NCI-H510A (cell line): ENCODE results near the gene DDX24.
A peak's percentile ranks its signal among the peaks of the same experiment; 100 is the strongest.

Source experiments
- DNase-seq: peaks from one replicate; lab custom pipeline; 2025; lab: John Stamatoyannopoulos, UW

The DDX24 gene

DNA sequence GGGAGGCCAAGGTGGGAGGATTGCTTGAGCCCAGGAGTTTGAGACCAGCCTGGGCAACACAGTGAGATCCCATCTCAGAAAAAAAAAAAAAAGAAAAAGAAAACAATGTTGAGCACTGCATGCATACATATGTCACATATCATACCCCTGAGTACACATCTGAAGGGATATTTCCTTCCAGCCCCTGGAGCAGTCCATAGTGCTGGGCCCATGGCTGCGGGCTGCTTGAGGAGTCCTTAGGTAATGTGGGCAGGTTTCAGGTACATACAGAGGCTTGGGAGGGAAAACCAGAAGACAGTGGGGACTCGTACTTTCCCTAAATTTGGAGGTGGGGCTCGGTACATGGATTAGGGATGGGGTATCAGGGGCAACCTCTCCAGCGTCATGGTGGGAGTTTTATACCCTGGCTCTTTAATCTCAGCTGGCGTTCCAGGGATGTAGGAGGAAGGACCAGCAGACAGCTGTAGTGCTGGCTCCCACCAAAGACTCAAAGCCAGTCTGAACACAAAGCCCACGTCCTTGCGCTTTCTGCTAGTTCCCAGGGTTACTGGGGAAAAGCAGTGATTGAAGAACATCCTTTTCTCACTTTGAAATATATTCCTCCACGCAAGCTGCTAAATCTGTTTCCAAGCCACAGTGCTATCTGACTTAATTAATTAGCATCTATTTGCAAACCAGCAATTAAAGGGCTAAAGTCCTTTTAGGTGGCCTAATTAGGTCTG is 49.7 kb downstream of the DDX24 start:
- no peak for DNase-seq

DNA sequence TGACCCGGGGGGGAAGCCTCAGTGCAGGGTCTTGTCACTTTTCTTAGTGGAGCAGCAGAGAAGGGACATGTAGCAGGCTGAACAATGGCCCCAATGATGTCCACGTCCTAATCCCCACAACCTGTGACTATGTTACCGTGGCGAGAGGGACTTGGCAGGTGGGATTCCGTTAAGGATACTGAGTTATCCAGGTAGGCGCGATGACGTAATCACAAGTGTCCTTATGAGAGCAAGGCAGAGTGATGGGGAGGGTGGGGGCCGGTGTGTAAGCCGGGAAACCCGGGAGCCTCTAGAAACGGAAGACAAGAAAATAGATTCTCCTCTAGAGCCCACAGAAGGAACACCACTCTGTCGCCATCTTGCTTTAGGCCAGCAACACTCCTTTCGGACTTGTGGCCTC is 50.4 kb downstream of the DDX24 start:
- DNase-seq, result no peak

DNA sequence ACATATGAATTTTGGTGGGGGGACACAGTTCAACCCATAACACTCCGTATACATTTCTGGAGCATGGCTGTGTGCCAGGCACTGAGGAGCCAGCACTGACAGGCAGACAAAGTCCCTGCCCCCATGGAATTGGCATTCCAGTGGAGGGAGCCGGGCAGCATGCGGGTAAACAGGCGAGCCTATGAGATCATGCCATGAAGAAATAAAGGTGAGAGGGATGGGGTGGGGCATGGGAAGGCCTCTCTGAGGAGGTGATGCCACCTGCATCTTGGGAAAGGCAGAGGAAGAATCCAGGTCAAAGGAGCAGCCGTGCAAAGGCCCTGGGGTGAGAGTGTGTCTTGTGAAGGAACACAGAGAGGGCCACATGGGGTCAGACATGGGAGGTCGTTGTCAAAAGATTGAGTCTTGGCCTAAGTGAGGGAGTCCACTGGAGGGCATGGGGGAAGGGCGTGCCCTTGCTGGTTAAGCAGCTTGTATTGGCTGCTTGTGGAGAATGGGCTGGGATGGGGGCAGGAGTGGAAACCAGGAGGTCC is 51.3 kb downstream of the DDX24 start:
- no peak for DNase-seq

DNA sequence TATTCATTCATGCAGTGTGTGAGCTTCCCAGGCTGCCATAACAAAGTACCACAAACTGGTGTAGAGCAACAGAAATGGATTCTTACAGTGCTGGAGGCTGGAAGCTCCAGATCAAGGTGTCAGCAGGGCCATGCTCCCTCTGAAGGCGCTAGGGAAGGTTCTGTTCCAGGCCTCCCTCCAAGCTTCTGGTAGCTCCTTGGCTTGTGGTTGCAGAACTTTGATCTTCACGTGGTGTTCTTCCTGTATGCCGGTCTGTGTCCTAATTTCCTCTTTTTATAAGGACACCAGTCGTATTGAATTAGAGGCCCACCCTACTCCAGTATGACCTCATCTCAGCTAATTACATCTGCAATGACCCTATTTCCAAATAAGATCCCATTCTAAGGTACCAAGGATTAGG is 51.7 kb downstream of the DDX24 start:
- DNase-seq, result no peak

DNA sequence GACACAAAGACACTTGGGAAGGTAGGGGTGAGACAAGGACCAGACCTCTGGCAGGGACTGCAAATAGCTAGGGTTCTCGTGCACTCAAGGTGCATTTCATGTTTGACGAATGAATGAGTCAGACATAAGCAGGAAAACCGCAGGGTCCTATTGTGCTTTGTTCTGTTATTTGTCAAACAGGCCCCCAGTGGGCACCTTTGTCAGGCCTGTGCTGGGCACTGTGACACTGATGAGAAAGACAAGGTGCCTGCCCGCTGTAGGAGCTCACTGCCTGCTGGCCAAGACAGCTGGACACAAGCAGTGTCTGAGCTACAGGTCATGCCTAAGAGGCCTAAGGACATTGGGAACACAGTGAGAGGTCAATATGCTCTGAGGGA is 52.6 kb downstream of the DDX24 start:
- DNase-seq, result no peak

DNA sequence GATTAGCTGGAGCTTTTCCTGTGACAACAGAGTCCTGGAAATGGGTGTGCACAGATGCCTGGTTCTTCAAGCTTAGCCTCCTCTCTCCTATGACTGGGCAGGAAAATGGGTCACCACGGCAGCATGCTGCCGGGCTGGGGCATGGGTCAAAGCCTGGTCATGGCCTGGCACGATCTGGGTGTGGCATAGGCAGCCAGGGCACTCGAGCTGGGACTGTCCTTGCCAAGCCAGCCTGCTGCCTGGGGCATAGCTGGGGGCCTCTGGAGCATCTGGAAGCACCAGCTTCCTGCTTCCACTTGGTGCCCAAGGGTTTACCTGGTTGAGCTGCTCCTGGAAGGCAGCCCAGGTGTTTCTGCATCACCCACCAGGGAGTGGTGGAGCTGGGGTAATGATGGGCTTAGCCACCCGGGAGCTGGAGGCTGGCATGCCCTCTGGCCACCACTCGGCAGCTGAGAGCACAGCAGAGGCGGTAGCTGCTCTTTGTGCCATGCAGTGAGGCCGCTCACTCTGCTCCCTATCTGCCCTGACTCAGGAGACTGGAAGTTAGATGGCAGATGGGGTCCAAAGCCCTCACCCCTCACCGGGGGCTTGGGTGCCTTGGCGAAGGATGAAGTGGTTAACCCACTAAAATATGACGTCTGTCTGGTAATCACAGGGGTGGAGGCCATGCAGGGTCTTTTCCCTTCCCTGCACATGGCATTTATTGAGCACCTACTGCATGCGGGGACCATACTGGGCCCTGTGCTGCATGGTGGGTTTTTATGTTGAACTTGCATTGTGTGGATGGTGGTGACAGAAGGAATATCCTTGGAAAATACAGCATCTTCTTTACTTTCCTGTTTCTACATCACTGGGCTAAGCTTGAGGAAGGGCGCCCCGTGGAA is 53.2 kb downstream of the DDX24 start:
- DNase-seq, result no peak

DNA sequence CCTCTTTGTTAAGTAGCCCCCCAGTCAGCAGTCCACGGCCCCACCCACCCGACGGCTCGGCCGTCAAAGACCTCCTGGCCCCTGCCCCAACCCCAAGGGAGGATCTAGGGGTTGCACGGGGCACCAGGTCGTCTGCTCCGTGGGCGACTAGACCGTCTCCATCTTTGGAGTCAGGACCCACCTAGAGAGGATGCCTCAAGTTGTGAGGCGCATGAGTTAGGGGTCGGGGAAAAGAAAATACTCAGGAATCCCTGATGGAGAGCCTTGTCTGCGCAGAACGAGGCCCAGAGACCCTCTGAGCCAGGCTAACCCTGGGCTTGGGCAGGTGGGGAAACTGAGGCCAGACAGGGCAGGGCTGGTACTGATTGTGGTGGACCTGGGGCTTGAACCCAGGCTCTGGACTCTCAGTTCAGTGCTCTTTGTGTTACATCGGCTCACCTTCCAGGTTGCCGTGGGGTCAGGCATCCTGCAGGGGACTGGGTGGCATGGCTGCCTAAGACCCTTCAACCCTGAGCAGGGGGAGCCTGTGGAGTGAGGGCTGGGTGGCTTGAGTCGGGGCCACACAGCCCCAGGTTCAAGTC is 54.0 kb downstream of the DDX24 start:
- no peak for DNase-seq

DNA sequence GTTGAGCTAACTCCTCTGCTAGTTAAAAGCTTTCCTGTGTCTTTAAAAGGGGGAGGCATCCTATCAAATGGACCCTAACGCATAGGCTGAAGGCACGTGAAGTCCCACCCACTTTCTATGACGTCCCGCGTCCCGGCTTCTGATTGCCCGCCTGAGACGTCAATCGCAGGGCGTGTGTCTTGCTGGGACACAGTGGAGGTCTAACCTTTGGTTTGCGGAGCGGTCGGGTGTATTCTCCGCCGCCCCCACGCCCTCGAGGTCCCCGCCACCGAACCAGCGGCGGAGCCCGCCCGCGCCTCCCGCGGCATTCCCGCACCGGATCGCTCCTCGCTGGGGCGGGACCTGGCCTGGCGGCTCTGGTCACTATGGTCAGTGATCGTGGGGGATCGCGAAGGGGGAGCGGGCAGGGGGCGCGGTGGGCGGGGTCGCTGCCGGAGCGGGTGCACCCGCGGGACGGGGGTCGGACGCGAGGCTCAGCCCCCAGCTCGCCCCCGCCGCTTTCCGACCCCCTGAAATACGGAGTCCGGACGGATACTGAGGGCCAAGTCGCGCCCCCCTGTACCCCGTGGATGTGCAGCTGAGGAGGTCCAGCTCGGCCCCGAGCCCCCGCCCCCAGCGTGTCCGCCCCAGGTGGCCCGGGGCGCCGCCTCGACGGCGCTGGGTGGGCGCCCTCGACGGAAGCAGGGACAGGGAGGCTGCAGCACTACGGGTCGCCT is 54.7 kb downstream of the DDX24 start, which contains the start of gene OTUB2:
Gene OTUB2 (plus strand): TSS at position 168 of the 716 bp plus-strand sequence. CDS start 198 bp downstream, at position 366.
- peak; percentile 91 for DNase-seq

DNA sequence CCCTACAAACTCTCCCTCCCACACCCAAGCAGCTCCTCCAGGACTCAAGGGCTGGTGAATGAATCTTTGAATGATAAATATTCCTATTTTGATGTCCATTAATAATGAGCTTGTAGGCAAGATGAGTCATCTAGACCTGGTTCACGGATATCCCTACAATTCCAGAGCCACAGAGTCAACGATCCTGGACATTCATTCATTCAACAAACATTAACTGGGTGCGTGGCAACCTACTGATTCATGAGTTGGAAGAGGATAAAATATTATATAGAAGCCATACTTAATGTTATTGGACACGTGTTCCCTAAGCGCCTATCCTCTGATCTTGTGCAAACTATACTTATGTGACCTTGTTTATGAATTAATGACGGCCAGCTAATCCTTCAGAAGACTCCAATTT is 55.3 kb downstream of the DDX24 start:
- DNase-seq, result no peak

DNA sequence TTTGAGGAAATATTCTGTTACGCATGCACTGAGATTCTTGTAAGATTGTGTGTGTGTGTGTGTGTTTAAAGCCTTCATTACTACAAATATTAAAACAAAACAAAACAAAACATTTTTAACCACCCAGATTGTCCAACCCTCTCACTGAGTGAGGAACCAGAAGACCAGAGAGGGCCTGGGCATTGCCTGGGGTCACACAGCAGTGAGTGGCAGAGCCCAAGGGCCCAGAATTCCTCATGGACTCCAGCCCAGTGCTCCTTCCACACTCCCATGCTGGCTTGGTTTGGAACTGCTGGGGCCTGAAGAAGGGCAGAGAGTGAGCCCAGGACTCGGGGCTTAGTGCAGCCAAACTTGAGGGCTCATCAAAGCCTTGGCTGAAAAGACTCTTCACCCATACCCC is 56.5 kb downstream of the DDX24 start:
- no peak for DNase-seq

DNA sequence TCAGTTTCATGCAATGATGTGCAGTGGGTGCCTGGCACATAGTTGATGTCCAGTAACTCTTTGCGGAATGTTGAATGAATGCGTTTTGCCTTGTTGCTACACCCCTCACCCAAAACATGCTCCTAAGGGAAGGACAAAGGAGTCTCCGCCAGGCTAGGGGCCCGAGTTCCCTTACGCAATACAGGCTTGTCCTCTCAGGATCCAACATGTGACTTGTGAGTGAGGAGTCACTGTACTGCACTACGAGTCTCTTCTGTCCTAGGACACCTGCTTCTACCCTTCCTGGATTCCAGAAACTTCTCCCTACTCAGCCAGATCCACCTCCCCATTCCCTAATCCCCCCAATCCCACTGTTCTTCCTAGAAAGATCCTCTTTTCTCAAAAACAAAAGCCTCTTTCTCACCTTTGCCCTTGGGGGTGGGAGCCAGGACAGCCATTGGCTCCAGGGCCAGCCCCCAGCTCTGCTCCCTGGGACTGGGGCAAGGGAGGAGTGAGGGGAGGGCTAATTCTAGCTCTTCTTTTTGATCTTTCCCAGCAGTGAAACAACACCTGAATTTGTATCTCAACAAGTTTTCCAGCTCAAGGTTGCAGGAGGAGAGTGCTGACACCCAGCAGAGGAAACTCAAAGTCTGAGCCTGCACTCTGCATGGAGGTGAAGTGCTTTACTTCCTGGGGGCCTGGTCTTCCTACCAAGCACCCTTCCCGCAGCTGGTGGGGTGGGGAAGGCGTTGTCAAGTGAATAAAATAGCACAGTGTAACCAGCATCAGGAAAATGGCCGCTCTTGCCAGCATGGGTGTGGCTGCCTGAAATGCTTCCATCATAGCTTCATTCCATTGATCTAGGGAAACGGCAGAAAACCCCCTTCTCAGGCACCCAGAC is 58.2 kb downstream of the DDX24 start:
- no peak for DNase-seq

DNA sequence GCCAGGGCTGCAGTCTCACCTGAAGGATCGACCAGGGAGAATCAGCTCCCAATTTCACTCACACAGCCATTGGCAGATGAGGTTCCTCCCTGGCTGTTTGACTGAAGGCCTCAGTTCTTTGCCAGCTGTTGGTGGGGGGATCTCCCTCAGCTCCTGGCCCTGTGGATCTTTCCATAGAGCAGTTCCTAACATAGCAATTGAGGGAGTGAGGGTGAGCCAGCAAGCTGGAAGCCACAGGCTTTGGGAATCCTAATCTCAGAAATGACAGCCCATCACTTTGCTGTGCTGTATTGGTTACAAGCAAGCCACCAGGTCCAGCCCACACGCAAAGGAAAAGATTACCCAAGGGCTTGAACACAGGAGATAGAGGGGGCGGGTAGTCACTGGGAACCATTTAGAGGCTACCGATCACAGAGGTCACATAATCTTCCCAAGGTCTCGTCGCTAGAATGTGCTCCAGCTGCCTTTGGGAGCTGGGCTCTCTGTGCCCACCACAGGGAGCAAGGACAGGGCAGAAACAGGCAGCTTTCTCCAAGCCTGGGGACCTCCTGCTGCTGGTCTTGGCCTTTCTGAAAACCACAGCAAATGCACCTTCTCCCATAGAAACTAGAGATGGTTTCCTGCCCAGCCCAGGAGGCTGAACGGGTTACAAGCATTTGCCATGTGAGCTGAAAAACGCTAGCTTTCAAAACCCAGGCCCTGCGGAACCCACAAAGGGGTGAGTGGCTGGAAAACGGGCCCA is 59.4 kb downstream of the DDX24 start:
- no peak for DNase-seq

DNA sequence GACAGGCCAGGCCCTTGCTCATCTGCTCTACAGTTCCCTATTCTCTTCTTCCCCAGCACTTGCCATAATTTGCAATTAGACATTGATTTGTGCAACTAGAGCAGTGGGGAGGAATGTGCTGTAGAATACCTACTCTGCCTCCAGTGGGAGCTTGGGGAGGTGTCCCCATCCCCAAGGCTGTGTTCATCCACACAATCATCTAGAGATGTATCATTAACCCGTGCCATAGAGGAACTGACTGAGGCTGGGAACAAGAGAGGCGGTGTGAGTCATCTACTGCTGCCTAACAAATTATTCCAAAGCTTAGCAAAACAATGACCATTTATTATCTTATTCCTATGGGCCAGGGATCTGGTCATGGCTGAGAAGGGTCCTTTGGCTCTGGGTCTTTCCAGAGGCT is 60.0 kb downstream of the DDX24 start:
- no peak for DNase-seq

DNA sequence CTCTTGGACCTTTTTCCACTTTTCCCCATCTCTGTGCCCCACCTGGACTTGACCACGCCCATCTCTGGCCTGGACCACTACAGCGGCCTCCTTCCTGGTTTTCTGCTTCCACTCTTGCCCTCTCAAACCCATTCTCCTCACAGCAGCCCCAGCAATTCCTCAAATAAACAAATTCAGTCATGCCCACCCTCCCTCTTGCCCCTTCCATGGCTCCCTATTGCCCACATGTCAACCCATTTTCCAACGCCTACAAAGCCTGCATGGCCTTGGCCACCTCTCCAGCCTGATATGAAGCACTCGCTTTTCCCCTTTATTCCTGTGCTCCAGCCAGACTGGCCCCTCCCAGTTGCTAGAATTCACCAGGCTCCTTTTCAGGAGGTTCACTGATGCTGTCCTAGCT is 60.7 kb downstream of the DDX24 start:
- no peak for DNase-seq

DNA sequence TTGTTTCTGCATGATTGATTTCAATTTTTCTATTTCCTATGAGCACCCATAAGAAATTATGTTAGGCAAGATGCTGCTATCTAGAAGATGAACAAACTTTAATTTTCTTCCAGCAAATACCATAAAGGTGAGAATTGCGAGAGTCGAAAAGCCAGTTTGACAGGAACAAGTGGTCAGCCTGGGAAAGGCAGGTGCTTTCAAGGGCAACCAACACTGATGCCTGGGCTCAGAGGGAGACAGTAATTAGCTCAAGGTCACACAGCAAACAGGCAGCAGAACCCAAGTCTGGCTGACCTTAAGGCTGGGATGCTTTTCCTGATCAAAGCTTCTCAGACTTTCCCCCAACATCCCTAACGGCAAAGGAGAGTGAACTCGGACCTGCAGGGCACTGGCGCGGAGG is 61.7 kb downstream of the DDX24 start:
- DNase-seq, result no peak

DNA sequence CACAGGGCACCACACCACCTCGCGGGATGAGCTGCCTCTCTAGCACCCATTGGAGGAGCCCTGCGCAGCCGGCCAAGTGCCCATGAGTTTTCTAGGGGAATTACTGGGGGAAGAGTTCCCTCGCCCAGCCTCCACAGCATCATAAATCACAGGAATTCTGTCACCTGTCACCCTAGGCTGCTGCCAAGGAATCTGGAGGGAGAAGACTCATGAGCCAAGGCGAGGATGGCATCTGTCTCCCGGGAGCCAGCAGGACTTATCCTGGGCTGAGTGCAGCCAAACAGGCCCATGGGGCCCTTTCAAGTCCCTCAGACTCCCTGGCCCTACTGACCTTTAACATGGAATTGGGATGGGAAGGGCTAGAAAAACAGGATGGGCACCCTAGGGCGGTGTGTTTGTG is 62.7 kb downstream of the DDX24 start:
- no peak for DNase-seq

DNA sequence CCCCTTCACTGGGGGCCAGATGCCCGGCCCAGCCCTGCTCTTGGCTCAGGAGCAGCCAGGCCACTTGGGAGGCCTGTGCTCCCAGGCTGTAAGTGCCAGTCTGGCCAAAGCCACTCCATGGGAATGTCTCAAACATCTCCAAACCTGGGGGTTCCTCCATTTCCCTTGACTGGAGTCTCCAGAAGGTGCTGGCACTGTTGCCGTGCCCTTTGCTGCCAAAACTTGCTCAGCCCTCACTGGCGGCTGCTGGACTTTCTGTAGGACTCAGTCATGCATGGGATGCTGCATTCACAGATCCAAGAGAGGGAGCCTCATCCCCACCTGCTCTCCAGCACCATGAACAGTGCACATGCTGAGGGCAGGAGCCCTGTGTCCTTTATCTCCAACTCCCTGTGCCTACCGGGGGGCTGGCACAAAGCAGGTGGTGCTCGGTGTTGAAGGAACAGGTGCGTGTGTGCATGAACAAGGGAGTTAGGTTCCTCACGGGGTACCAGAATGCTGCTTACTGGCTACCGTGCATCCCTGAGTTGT is 64.5 kb downstream of the DDX24 start:
- no peak for DNase-seq

DNA sequence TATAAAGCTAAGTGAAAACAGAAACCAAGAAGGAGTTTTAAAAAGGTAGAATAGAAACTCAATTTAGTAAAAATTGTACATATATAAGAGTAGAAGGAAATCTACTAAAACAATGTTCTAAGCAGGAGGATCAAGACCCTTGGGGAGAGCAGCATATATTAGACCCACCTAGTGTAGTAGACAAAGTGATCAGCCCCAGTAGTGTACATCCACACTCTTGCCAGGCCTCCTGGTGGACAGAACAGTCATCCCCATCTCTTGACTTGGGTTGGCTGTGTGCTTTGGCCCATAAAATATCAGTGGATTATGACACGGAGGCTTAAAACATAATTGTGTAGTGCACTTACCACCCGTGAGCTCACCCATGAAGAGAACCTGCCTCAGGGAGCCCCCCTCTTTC is 65.8 kb downstream of the DDX24 start:
- no peak for DNase-seq

DNA sequence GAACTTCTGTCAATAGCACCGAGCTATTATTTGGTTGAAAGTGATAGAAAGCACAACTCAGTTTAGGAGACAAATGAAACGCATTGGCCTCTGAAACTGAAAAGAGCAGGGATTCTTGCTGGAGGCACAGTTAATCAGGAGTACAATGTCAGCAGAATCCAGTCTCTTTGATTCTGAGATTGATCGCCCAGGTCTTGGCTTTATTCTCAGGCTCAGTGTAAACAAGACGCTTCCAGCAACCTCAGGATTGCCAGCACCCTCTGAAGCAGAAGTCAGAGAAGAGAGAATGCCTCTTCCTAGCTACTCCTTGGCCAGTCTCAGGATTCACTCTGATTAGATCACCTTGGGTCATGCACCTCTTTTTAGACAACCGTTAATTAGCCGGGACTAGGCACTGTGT is 66.6 kb downstream of the DDX24 start:
- no peak for DNase-seq

DNA sequence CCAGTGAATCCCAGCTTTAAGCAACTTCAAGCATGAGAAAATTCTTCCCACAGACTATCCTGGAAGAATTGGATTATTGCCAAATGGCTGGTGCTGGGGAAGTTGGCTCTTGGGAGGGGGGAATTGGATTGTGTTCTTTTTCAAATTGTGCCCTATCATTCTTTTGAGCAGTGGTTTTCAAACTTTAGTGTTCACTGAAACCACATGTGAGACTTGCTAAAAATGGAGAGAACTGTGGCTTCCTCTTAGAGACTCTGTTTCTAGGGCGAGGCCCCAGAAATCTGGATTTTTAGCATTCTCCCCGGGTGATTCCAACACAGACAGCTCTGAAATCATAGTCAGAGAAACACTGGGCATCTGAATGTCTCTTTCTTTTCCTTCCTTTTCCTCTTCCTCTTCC is 69.2 kb downstream of the DDX24 start:
- DNase-seq, result no peak
